ENCODE results near the gene UGP2. TPM values are rescaled to one million over a fixed set of nuclear protein-coding genes. Genes with fewer than 3 reads are reported as not detected.

Gene UGP2
- total RNA-seq, 1 donor from 2014 or later, result 314 TPM

- no peak overlapping the region for H3K4me3 ChIP-seq (ENCODE audit: insufficient read depth, low read depth, low read length)
- no peak overlapping the region for H3K27ac Mint-ChIP-seq (ENCODE audit: unreplicated experiment)
- H3K36me3 Mint-ChIP-seq (ENCODE audit: low read depth, unreplicated experiment), result peaks cover 40% of the 10 kb centered on the region
- no peak overlapping the region for H3K27ac ChIP-seq (ENCODE audit: low read depth, low read length)
- no peak overlapping the region for H3K4me2 ChIP-seq (ENCODE audit: low read length)
- peaks cover 32% of the 10 kb centered on the region for H3K79me2 ChIP-seq (ENCODE audit: insufficient read depth, low read length)
- no peaks in the 10 kb centered on the region for H3K9me3 Mint-ChIP-seq (ENCODE audit: unreplicated experiment)
- DNase-seq (ENCODE audit: low read depth) (peak; percentile 37), FAIRE-seq (no peak)
- H3K27me3 Mint-ChIP-seq (ENCODE audit: low read depth, unreplicated experiment), result no peaks in the 10 kb centered on the region
- H3K4me1 Mint-ChIP-seq (ENCODE audit: low read depth, unreplicated experiment), result peaks cover 37% of the 10 kb centered on the region
- no peaks in the 10 kb centered on the region for H3K27me3 ChIP-seq (ENCODE audit: insufficient read depth, low read length)
- H3K36me3 ChIP-seq (ENCODE audit: insufficient read depth, low read length), result peaks cover 16% of the 10 kb centered on the region
- H3K4me3 Mint-ChIP-seq (ENCODE audit: unreplicated experiment), result no peak overlapping the region
- peaks cover 3% of the 10 kb centered on the region for H3K9me3 ChIP-seq (ENCODE audit: insufficient read depth, low read depth, low read length)
- H2AFZ ChIP-seq (ENCODE audit: low read depth, low read length), result no peak overlapping the region
- peaks cover 24% of the 10 kb centered on the region for H4K20me1 ChIP-seq (ENCODE audit: insufficient read depth, low read length)
- no peak overlapping the region for H3K9ac ChIP-seq (ENCODE audit: low read length)
- peaks cover 4% of the 10 kb centered on the region for H3K4me1 ChIP-seq (ENCODE audit: insufficient read depth, low read length)
- TF ChIP-seq CTCF (IDR thresholded peaks at IDR 0.05; ENCODE audit: insufficient read depth, low read depth, low read length) (no peak), EZH2 (IDR thresholded peaks at IDR 0.05; ENCODE audit: insufficient read depth, low read length) (no peak)
These were observed 33.4 kb downstream of the UGP2 start for GRCh38 chr2:63875131-63875527.

- TF ChIP-seq CTCF (IDR thresholded peaks at IDR 0.05; ENCODE audit: insufficient read depth, low read depth, low read length), result no peak
- no peak for TF ChIP-seq EZH2 (IDR thresholded peaks at IDR 0.05; ENCODE audit: insufficient read depth, low read length)
These were observed 34.0 kb downstream of the UGP2 start for GRCh38 chr2:63875559-63876245.

GRCh38 chr2:63876311-63876710, 34.6 kb downstream of the UGP2 start:
- Mint-ChIP-seq H3K27ac (ENCODE audit: unreplicated experiment) (peak overlapping the region; percentile 37), H3K4me1 (ENCODE audit: low read depth, unreplicated experiment) (peaks cover 29% of the 10 kb centered on the region), H3K27me3 (ENCODE audit: low read depth, unreplicated experiment) (no peaks in the 10 kb centered on the region), H3K4me3 (ENCODE audit: unreplicated experiment) (no peak overlapping the region), H3K9me3 (ENCODE audit: unreplicated experiment) (no peaks in the 10 kb centered on the region), H3K36me3 (ENCODE audit: low read depth, unreplicated experiment) (peaks cover 37% of the 10 kb centered on the region)
- Histone ChIP-seq H3K9me3 (ENCODE audit: insufficient read depth, low read depth, low read length) (peaks cover 3% of the 10 kb centered on the region), H3K27me3 (ENCODE audit: insufficient read depth, low read length) (no peaks in the 10 kb centered on the region), H3K9ac (ENCODE audit: low read length) (no peak overlapping the region), H3K4me2 (ENCODE audit: low read length) (no peak overlapping the region), H4K20me1 (ENCODE audit: insufficient read depth, low read length) (peaks cover 35% of the 10 kb centered on the region), H3K4me1 (ENCODE audit: insufficient read depth, low read length) (no peaks in the 10 kb centered on the region), H3K4me3 (ENCODE audit: insufficient read depth, low read depth, low read length) (no peak overlapping the region), H2AFZ (ENCODE audit: low read depth, low read length) (no peak overlapping the region), H3K36me3 (ENCODE audit: insufficient read depth, low read length) (peaks cover 16% of the 10 kb centered on the region), H3K27ac (ENCODE audit: low read depth, low read length) (no peak overlapping the region), H3K79me2 (ENCODE audit: insufficient read depth, low read length) (peaks cover 32% of the 10 kb centered on the region)
- DNase-seq (ENCODE audit: low read depth) (peak; percentile 51), FAIRE-seq (no peak)
- no peak for TF ChIP-seq EZH2 (IDR thresholded peaks at IDR 0.05; ENCODE audit: insufficient read depth, low read length)
- TF ChIP-seq CTCF (IDR thresholded peaks at IDR 0.05; ENCODE audit: insufficient read depth, low read depth, low read length), result no peak

More at GRCh38 chr2:63875559-63876245, 34.0 kb downstream of the UGP2 start:
- H3K27me3 Mint-ChIP-seq (ENCODE audit: low read depth, unreplicated experiment), result no peaks in the 10 kb centered on the region
- Histone ChIP-seq H3K79me2 (ENCODE audit: insufficient read depth, low read length) (peaks cover 32% of the 10 kb centered on the region), H3K4me1 (ENCODE audit: insufficient read depth, low read length) (peaks cover 1% of the 10 kb centered on the region), H3K27ac (ENCODE audit: low read depth, low read length) (no peak overlapping the region), H3K9ac (ENCODE audit: low read length) (no peak overlapping the region), H3K27me3 (ENCODE audit: insufficient read depth, low read length) (no peaks in the 10 kb centered on the region), H3K4me2 (ENCODE audit: low read length) (no peak overlapping the region), H2AFZ (ENCODE audit: low read depth, low read length) (no peak overlapping the region), H3K9me3 (ENCODE audit: insufficient read depth, low read depth, low read length) (peaks cover 3% of the 10 kb centered on the region), H4K20me1 (ENCODE audit: insufficient read depth, low read length) (peaks cover 29% of the 10 kb centered on the region), H3K36me3 (ENCODE audit: insufficient read depth, low read length) (peaks cover 16% of the 10 kb centered on the region), H3K4me3 (ENCODE audit: insufficient read depth, low read depth, low read length) (no peak overlapping the region)
- FAIRE-seq, result no peak
- H3K27ac Mint-ChIP-seq (ENCODE audit: unreplicated experiment), result peak overlapping the region; percentile 37
- peak; percentile 33 for DNase-seq (ENCODE audit: low read depth)
- H3K36me3 Mint-ChIP-seq (ENCODE audit: low read depth, unreplicated experiment), result peaks cover 37% of the 10 kb centered on the region
- no peak overlapping the region for H3K4me3 Mint-ChIP-seq (ENCODE audit: unreplicated experiment)
- no peaks in the 10 kb centered on the region for H3K9me3 Mint-ChIP-seq (ENCODE audit: unreplicated experiment)
- peaks cover 33% of the 10 kb centered on the region for H3K4me1 Mint-ChIP-seq (ENCODE audit: low read depth, unreplicated experiment)
